H9 (cell line): ENCODE results near the gene STS. TPM values are rescaled to one million over a fixed set of nuclear protein-coding genes. Genes with fewer than 3 reads are reported as not detected.

ENCODE experiments used
- DNase-seq: peaks from one replicate; pipeline ENCODE4 v3.0.0-alpha.2; 2017
- H2AFZ ChIP-seq: one replicate; pipeline ENCODE4 v1.6.1; 2013; ENCODE audit warnings: mild to moderate bottlenecking, low read length, control low read depth, moderate library complexity
- H2AK5ac ChIP-seq: 2 replicates; pipeline ENCODE4 v1.6.1; 2013; ENCODE audit warnings: low read length, control low read depth, mixed read lengths; ENCODE audit not compliant: insufficient read length
- H2BK120ac ChIP-seq: one replicate; pipeline ENCODE4 v1.6.1; 2013; ENCODE audit warnings: low read depth, mild to moderate bottlenecking, low read length, control low read depth, inconsistent platforms; ENCODE audit not compliant: poor library complexity, severe bottlenecking
- H2BK12ac ChIP-seq: 2 replicates; pipeline ENCODE4 v1.6.1; 2013; ENCODE audit warnings: low read length, control low read depth, mixed read lengths, low read depth; ENCODE audit not compliant: insufficient read length
- H2BK15ac ChIP-seq: 2 replicates; pipeline ENCODE4 v1.6.1; 2013; ENCODE audit warnings: low read depth, low read length, control low read depth
- H2BK20ac ChIP-seq: one replicate; pipeline ENCODE4 v1.6.1; 2013; ENCODE audit warnings: low read depth, mild to moderate bottlenecking, low read length, control low read depth, inconsistent platforms; ENCODE audit not compliant: poor library complexity, severe bottlenecking
- H2BK5ac ChIP-seq: 2 replicates; pipeline ENCODE4 v1.6.1; 2013; ENCODE audit warnings: low read length, control low read depth, mixed read lengths; ENCODE audit not compliant: insufficient read length
- H3K14ac ChIP-seq: 2 replicates; pipeline ENCODE4 v1.6.1; 2013; ENCODE audit warnings: low read length, control low read depth; ENCODE audit not compliant: insufficient read depth
- H3K18ac ChIP-seq: 2 replicates; pipeline ENCODE4 v1.6.1; 2013; ENCODE audit warnings: low read depth, mild to moderate bottlenecking, mixed read lengths, low read length, control low read depth; ENCODE audit not compliant: insufficient read length
- H3K23ac ChIP-seq: 2 replicates; pipeline ENCODE4 v1.6.1; 2013; ENCODE audit warnings: low read length, control low read depth, mixed read lengths, low read depth; ENCODE audit not compliant: insufficient read length
- H3K23me2 ChIP-seq: 2 replicates; pipeline ENCODE4 v1.6.1; 2013; ENCODE audit warnings: low read depth, mild to moderate bottlenecking, mixed read lengths, low read length, control low read depth; ENCODE audit not compliant: insufficient read length, poor library complexity, severe bottlenecking
- H3K27ac ChIP-seq: 2 replicates; pipeline ENCODE4 v1.5.1; 2013; ENCODE audit warnings: low read length, control low read depth, mixed read lengths, low read depth; ENCODE audit not compliant: insufficient read length
- H3K27me3 ChIP-seq: 2 replicates; pipeline ENCODE4 v1.6.1; 2013; ENCODE audit warnings: low read length, control low read depth, inconsistent platforms; ENCODE audit not compliant: insufficient read depth
- H3K4ac ChIP-seq: 2 replicates; pipeline ENCODE4 v1.6.1; 2013; ENCODE audit warnings: low read depth, mild to moderate bottlenecking, control low read depth, inconsistent platforms, low read length, moderate library complexity
- H3K4me1 ChIP-seq: 2 replicates; pipeline ENCODE4 v1.6.1; 2013; ENCODE audit warnings: low read length, control low read depth, inconsistent platforms; ENCODE audit not compliant: insufficient read depth
- H3K4me2 ChIP-seq: 2 replicates; pipeline ENCODE4 v1.6.1; 2013; ENCODE audit warnings: low read length, control low read depth, mixed read lengths; ENCODE audit not compliant: insufficient read length, insufficient read depth
- H3K56ac ChIP-seq: 2 replicates; pipeline ENCODE4 v1.6.1; 2013; ENCODE audit warnings: low read depth, mild to moderate bottlenecking, mixed read lengths, low read length, control low read depth; ENCODE audit not compliant: insufficient read length
- H3K79me1 ChIP-seq: 2 replicates; pipeline ENCODE4 v1.6.1; 2013; ENCODE audit warnings: low read depth, mild to moderate bottlenecking, moderate library complexity, low read length, control low read depth, inconsistent platforms; ENCODE audit not compliant: insufficient read depth, poor library complexity, severe bottlenecking
- H3K79me2 ChIP-seq: 2 replicates; pipeline ENCODE4 v1.6.1; 2013; ENCODE audit warnings: low read length, control low read depth, inconsistent platforms; ENCODE audit not compliant: insufficient read depth
- H3K9ac ChIP-seq: 2 replicates; pipeline ENCODE4 v1.6.1; 2013; ENCODE audit warnings: low read length, control low read depth, mixed read lengths; ENCODE audit not compliant: insufficient read length; ENCODE audit errors: extremely low read depth
- H3K9me3 ChIP-seq: one replicate; pipeline ENCODE4 v1.6.1; 2013; ENCODE audit warnings: low read depth, low read length, inconsistent platforms; ENCODE audit not compliant: control insufficient read depth
- H3T11ph ChIP-seq: one replicate; pipeline ENCODE4 v1.6.1; 2013; ENCODE audit warnings: mild to moderate bottlenecking, low read length, control low read depth, inconsistent platforms
- H4K20me1 ChIP-seq: one replicate; pipeline ENCODE4 v1.6.1; 2013; ENCODE audit not compliant: control insufficient read depth, insufficient read length, insufficient read depth
- H4K5ac ChIP-seq: 2 replicates; pipeline ENCODE4 v1.6.1; 2013; ENCODE audit warnings: low read depth, mild to moderate bottlenecking, mixed read lengths, low read length, control low read depth; ENCODE audit not compliant: insufficient read length
- H4K8ac ChIP-seq: replicated peaks from 2 replicates; pipeline ENCODE4 v1.6.1; 2013; ENCODE audit warnings: low read length, control low read depth, mixed read lengths, low read depth; ENCODE audit not compliant: insufficient read length
- H4K91ac ChIP-seq: 2 replicates; pipeline ENCODE4 v1.6.1; 2013; ENCODE audit warnings: low read depth, mild to moderate bottlenecking, moderate library complexity, mixed read lengths, low read length, control low read depth; ENCODE audit not compliant: insufficient read length
- H3K27ac Mint-ChIP-seq, 3 experiments: 2 replicates in 2 of 3; 3 replicates in 1 of 3; pipeline ENCODE4 v1.8.0; 2020 to 2021; ENCODE audit warnings: mixed read lengths in 3 of 3, mild to moderate bottlenecking in 1 of 3, moderate library complexity in 1 of 3
- H3K27me3 Mint-ChIP-seq: 2 replicates; pipeline ENCODE4 v1.8.0; 2021; ENCODE audit warnings: low read depth, mild to moderate bottlenecking, moderate library complexity, mixed read lengths
- H3K36me3 Mint-ChIP-seq, 3 experiments: 2 replicates in 2 of 3; 3 replicates in 1 of 3; pipeline ENCODE4 v1.8.0; 2020 to 2021; ENCODE audit warnings: low read depth in 3 of 3, mixed read lengths in 3 of 3; ENCODE audit not compliant: insufficient read depth in 1 of 3
- H3K4me1 Mint-ChIP-seq, 2 experiments: 2 replicates each; pipeline ENCODE4 v1.8.0; 2020; ENCODE audit warnings: mixed read lengths in 2 of 2
- H3K4me3 Mint-ChIP-seq, 2 experiments: 2 replicates in 1 of 2; 3 replicates in 1 of 2; pipeline ENCODE4 v1.8.0; 2020 to 2021; ENCODE audit warnings: mild to moderate bottlenecking in 2 of 2, mixed read lengths in 2 of 2, moderate library complexity in 1 of 2
- H3K9me3 Mint-ChIP-seq, 2 experiments: 2 replicates in 1 of 2; 3 replicates in 1 of 2; pipeline ENCODE4 v1.8.0; 2020; ENCODE audit warnings: mild to moderate bottlenecking in 2 of 2, mixed read lengths in 2 of 2, moderate library complexity in 1 of 2
- CTCF ChIP-seq: fragments of 200-600 bp; sonication (generic); conservative IDR thresholded peaks from 3 replicates; pipeline ENCODE4 v1.8.0; 2021; ENCODE audit warnings: antibody characterized with exemption, mild to moderate bottlenecking
- WGBS: extraction: QIAGEN DNeasy Blood & Tissue Kit; methylation state at CpG from one replicate; pipeline ENCODE4 v1.1.7; 2013; ENCODE audit warnings: missing lambda C conversion rate, low lambda C conversion rate, mixed read lengths; ENCODE audit not compliant: insufficient read length; ENCODE audit errors: extremely low coverage; 5-methylcytosine and 5-hydroxymethylcytosine counted together
- total RNA-seq: library from RNA; stranded (reverse); gene quantifications from 2 replicates; pipeline ENCODE4 v1.2.1, GENCODE V29; 2021

STS gene
- total RNA-seq, 1 experiment from 2014 or later, result 3.6 TPM

- Histone ChIP-seq H2BK12ac (no peak overlapping the region), H3K4ac (no peak overlapping the region), H3K27ac (no peak overlapping the region), H4K5ac (no peak overlapping the region), H3K4me1 (no peaks in the 10 kb centered on the region), H2BK120ac (no peak overlapping the region), H3K4me2 (peak overlapping the region; percentile 78), H3K23ac (no peak overlapping the region), H4K8ac (no peak overlapping the region), H3K14ac (no peak overlapping the region), H2BK5ac (no peak overlapping the region), H4K20me1 (no peaks in the 10 kb centered on the region), H3K79me2 (no peaks in the 10 kb centered on the region), H2BK15ac (no peak overlapping the region), H3K9ac (peak overlapping the region; percentile 3), H3K23me2 (peaks cover 5% of the 10 kb centered on the region), H3T11ph (no peak overlapping the region), H4K91ac (no peak overlapping the region), H3K27me3 (no peaks in the 10 kb centered on the region), H2AK5ac (no peak overlapping the region), H2BK20ac (no peak overlapping the region), H3K9me3 (no peaks in the 10 kb centered on the region), H3K18ac (no peak overlapping the region), H3K79me1 (no peaks in the 10 kb centered on the region), H2AFZ (no peak overlapping the region), H3K56ac (no peak overlapping the region)
- no CpG with 5 or more reads among the region's 13 CpGs for WGBS
- Mint-ChIP-seq H3K27ac (peak overlapping the region in 1 of 3 experiments; percentile 85; a peak in 2 of 7 replicates), H3K4me1 (peaks cover 8 to 11% of the 10 kb centered on the region in 2 experiments), H3K9me3 (no peaks in the 10 kb centered on the region), H3K36me3 (peaks cover 0 to 4% (median 0%) of the 10 kb centered on the region in 3 experiments; a peak in 1 of 7 replicates), H3K27me3 (no peaks in the 10 kb centered on the region; the same call in 1 of the 2 replicates), H3K4me3 (peak overlapping the region; percentile 83 to 90)
- TF ChIP-seq CTCF, result no peak
- peak; percentile 27 for DNase-seq
These were observed 654 bp upstream of the STS start for GRCh38 chrX:7146703-7147412.
